ENCODE data around the gene TAS2R38.

DNA sequence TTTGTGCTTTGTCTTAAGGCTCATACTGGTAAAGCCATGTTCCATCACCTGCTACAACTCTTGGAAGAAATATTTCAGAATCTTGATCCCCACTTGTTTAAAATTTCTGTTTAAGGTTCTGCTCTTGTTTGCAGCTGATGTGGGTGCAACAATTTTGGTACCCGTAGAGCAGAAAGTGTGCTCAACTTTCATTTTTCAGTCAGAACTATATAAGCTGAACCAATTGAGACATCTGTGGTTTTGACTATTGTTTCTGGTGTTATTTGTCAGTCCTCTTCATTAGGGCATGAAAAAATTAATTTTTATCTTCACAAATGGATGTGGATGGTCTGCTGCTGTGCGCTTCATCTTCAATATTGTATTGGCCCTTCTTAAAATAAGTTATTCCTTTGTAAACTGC lies 33.0 kb upstream of the TAS2R38 start:
- TF ChIP-seq, protein P1, sequence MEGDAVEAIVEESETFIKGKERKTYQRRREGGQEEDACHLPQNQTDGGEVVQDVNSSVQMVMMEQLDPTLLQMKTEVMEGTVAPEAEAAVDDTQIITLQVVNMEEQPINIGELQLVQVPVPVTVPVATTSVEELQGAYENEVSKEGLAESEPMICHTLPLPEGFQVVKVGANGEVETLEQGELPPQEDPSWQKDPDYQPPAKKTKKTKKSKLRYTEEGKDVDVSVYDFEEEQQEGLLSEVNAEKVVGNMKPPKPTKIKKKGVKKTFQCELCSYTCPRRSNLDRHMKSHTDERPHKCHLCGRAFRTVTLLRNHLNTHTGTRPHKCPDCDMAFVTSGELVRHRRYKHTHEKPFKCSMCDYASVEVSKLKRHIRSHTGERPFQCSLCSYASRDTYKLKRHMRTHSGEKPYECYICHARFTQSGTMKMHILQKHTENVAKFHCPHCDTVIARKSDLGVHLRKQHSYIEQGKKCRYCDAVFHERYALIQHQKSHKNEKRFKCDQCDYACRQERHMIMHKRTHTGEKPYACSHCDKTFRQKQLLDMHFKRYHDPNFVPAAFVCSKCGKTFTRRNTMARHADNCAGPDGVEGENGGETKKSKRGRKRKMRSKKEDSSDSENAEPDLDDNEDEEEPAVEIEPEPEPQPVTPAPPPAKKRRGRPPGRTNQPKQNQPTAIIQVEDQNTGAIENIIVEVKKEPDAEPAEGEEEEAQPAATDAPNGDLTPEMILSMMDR (IDR thresholded peaks at IDR 0.05), result no peak
- no peak for TF ChIP-seq POLR2A (IDR thresholded peaks at IDR 0.05)
